Dedifferentiated amniotic fluid mesenchymal stem cell (primary cell): ENCODE results near the gene CCDC28B.
A peak's percentile ranks its signal among the peaks of the same experiment; 100 is the strongest.
"Not testable (repeated sequence)": the region's sequence is repeated elsewhere in the genome, so short reads cannot be mapped to it uniquely, and the experiment has no call there.

Experiments
- DNase-seq: peaks from one replicate; pipeline ENCODE4 v3.0.0-alpha.2; 2016; ENCODE audit errors: extremely low spot score

CCDC28B gene

DNA sequence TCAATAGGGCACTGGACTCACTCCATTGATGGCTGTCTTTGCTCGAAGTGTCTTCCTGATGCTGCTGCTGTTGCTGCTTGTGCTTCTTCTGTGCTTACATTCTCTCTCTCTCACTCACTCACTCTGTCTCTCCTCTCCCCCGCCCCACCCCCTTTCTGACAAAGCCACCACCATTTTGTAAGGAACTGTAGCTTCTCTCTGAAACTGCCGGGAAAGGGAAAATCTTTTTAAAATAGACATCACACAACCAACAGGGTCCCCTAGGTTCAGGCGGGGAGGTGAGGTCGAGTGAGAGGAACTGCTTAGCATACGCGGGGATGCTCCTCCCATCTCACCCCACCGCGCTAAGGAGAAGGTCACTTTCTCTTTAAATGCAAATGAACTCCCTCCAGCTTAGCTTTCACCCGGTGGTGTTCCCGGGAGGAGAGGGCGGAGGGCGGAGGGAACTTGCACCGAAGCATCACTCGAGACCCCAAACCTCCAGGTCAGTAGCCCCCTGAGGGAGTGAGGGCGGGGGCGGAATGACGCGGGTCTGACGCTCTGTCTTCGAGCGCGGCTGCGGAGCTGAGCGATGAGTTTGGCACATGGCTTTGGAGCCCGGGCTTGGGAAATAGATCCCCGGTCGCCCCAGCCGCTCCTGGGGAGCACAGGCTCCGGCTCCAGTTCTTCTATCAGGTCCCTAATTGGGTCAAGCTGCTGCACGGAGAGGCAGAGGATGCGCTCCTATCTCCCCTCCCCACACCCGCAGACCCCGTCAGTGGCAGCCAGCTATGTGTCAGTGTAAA, at the start of gene CCDC28B:
Gene CCDC28B, plus strand, starts transcription at position 370 of the 785 bp plus-strand sequence. CDS start 1,341 bp downstream, outside the sequence.
- peak; percentile 58 for DNase-seq

DNA sequence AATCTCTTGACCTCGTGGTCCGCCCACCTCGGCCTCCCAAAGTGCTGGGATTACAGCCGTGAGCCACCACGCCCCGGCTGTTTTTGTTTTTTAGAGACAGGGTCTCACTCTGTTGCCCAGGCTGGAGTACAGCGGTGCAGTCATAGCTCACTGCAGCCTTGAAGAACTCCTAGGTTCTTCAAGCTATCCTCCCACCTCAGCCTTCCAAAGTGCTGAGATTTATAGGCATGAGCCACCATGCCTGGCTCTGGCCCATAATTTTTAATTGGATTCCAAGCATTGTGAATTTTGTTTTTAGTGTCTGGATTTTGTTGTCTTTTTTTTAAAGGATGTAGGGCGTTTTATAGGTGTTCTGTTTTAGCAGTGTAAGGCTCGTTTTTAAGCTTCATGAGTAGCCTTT, 49.5 kb upstream of the CCDC28B start:
- no peak for DNase-seq

DNA sequence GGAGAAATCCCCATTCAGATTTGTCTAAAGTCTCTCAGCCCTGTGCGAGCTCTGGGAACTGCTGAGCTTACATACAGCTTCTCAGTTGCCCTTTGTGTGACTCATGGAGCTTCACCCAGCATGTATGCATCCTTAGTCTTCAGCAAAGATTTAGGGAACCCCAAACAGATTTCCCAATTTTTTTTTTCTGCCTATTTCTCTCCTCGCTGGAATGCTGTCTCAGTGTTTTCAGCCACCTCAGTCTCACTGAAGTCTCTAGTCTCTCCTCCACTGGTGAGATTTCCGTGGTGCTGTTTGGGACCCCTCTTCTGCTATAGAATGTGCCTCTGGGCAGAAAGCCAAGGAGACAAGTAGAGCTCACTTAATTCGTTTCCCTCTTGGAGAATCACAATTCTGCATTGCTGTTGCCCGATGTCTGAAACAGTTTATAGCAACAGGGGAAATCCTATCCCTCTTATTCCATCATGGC, 49.0 kb upstream of the CCDC28B start:
- DNase-seq, result peak; percentile 56

DNA sequence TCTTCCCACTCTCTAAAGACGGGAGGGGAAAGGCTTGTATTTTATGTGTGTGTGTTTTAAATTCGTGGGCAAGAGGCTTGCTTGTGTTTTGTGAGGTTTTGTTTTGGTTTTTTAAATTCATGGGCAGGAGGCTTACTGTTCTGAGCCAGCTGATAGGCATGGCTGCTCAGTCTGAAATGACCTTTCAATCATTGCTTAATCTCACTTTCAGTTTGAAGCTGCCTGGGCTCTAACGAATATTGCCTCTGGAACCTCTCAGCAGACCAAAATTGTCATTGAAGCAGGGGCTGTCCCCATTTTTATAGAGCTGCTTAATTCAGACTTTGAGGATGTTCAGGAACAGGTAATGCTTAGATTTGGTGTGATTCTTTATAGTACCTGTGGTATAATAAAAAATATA, 41.2 kb upstream of the CCDC28B start:
- DNase-seq, result no peak

DNA sequence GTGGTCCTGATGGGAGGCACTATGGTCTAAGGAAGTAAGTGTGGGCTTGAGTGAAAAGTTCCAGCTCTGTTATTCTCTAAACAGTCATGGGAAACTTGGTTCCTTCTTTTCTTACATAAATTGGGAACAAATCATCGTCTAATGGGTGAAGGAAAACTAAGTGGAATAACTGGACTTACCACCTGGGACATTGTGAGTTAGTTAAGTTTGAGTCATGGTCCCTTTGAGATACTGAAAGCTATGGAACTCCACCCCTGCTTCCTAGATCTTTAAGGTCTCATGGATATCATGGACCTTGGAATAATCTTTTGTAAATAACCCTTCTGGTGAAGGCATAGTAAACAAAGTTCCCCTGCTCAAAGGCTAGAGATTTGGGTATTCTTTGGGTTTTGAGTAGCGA, 37.0 kb upstream of the CCDC28B start:
- no peak for DNase-seq

DNA sequence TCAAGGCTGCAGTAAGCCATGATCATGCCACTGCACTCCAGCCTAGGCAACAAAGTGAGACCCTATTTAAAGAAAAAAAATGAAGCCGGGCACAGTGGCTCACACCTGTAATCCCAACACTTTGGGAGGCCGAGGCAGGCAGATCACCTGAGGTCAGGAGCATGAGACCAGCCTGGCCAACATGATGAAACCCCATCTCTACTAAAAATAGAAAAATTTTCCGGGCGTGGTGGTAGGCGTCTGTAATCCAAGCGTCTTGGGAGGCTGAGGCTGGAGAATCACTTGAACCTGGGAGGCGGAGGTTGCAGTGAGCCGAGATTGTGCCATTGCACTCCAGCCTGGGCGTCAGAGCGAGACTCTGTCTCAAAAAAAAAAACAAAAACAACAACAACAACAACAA, 34.8 kb upstream of the CCDC28B start:
- DNase-seq, result not testable (repeated sequence)

DNA sequence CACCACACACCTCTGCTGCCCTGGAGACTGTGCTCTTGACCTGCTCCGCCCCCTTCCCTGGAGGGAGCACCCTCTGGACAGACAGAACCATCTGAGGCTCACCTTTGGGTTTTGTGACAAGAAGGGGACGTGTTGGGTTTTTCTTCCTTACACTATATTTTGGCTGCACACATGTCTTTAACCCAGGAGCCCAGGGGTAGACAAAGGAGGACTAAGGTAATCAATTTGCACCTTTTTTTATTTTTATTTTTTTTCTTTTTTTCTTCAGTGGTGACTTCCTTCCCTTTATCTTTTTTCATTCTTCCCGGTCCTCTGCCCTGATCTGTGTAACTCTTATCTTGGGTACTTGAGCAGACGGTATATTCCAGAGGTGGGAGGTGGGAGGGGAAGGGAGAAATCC, 29.4 kb upstream of the CCDC28B start:
- DNase-seq, result no peak

DNA sequence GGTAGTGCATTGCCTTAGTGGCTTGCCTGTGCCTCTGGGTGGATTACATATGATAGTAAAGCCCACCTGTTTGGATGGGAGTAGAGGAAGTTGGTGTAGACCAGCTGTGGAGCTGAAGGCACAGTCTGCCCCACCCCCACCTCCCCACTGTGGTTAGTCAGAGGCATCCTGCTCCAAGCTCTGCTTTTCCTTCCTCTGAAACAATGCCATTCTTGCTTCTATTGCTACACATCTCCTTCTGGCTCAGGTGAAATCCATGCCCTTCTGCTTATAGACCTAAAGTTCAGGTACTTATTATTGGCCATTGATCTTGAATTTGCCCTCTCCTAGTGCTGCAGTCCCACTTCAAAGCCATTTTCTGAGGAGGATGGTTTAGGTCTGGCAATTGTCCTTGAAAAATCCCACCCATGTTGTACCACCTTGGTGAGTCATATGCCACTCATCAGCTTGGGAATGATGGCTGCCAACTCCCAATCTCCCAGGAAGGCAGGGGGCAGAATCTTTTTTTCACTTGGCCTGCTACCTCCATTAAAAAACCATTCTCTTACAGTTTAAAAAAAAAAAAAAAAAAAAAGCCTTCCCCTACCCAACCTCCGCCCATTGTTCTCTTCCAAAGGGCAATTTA, 27.7 kb upstream of the CCDC28B start:
- DNase-seq, result no peak

DNA sequence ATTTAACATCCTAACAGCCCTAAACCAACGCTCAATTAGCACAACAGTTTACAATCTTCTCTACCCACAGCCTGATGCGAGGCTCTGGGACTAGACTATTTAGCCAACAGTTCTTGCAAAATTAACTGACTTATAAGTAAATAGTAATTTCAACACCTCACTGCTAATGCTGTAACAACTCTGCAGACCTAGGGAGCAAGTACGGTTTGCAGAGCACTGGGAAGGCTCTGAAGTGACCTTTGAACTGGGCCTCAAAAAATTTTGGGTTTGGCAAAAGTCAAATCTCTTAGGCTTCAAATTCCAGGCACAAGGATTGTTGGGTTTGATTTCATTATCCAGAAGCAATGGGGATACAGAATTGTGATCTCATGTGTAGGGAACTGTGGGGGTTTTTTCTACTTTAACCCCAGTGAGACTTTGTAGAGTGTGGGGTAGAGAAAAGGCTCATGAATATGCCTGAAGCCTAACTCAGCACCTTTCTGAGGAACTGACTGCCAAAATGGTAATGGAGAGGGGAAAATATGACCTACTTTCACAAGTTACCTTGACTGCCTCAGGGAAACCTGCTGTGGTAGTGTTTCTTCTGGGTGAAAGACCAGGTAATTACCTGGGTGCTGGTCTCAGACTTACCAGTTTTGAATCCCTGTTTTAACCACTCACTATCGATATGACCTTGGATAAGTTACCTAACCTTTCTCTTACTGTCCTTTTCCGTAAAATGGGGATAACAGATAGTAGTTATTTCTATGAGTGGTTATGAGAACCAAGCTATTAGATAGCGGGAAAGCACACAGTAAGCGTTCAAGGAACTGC, 21.8 kb upstream of the CCDC28B start:
- DNase-seq, result no peak

DNA sequence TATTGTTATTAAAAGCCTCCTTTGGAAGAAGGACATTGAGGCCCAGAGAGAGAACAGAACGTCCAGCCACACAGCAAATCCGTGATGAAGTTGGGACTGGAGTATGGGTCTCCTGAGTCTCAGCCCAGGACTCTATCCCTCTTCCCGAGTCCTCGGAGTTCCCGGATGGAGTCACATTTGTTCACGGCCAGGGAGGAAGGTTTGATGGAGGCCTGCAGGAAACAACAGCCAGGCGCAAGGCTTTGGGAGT, 21.3 kb upstream of the CCDC28B start:
- no peak for DNase-seq

DNA sequence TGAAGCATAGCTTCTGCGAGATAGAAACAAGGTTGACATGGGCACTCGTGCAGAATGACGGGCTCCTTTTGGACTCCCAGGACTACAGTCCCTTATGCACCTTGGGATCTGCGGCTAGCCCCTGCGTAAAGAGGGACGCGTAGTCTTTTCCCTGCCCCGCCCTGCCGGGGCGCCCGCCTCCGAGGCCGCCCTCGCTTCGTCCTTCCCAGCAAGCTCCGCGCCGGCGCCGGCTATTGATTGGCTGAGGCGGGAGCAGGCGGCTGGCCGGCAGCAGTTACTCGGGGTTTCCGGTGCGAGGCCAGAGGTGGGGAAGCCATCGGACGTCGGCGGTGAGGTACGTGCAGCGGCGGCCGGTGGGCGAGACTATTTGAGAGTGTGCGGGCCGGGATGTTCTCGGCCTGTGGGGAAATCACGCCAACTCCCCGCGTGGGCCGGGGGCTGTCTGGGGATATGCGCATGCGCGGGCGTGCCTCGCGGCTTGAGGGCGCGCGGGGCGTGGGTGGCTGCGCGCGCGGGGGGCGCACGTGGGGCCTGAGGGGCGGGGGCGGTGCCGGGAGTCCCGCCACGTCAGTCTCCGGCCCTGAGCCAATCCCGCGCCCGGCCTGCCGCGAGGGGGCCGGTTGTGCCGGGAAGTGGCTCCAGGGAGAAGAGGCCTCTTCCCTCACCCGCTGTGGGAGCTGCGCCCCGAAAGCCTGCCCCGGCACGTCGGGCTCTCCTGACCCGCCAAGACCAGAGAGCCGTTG, 20.8 kb upstream of the CCDC28B start, which contains the start of gene TXLNA:
Gene TXLNA, plus strand, starts transcription at position 233 of the 743 bp plus-strand sequence. CDS start 671 bp downstream, outside the sequence.
- DNase-seq, result peak; percentile 88

DNA sequence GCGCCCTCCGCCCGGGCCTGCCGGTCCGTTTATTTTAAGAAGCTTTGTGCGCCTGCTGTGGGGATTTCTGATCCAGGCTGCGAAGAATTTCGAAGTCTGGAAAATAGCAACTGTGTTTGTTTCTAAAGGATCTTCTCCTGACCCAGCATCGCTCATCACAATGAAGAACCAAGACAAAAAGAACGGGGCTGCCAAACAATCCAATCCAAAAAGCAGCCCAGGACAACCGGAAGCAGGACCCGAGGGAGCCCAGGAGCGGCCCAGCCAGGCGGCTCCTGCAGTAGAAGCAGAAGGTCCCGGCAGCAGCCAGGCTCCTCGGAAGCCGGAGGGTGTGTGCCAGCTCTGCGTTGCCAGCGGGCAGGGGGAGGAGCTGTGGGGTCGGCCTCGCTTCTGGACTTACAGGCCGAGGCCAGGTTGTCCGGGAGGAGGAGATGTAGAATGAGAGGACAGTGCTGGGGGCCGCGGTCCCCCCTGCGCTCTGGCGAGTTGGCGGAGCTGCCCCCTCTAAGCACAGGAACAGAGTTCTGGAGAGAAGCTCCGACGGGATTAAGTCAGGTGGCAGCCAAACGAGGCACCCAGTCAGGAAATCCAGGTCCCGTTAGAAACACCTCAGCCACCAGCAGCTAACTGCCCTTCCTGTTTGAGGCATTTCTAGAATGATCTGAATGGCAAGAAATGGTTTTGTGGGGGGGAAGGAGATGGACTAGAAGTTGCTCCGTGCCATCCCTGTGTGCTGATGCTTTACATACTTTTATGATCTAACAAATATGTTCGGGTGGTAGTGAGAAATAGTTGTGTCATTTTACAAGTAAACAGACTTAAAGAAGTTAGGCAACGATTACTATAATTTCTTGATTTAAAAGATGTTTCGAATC, 20.0 kb upstream of the CCDC28B start:
- peak; percentile 68 for DNase-seq

DNA sequence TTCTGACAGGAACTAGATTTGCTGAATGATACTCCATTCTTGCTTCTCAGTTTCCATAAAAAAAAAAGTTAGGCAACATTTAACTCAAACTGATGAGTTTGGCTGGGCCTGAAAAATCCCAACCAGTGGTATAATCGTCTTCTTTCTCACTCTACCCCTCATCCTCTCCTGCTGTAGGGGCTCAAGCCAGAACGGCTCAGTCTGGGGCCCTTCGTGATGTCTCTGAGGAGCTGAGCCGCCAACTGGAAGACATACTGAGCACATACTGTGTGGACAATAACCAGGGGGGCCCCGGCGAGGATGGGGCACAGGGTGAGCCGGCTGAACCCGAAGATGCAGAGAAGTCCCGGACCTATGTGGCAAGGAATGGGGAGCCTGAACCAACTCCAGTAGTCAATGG, 19.3 kb upstream of the CCDC28B start:
- no peak for DNase-seq

DNA sequence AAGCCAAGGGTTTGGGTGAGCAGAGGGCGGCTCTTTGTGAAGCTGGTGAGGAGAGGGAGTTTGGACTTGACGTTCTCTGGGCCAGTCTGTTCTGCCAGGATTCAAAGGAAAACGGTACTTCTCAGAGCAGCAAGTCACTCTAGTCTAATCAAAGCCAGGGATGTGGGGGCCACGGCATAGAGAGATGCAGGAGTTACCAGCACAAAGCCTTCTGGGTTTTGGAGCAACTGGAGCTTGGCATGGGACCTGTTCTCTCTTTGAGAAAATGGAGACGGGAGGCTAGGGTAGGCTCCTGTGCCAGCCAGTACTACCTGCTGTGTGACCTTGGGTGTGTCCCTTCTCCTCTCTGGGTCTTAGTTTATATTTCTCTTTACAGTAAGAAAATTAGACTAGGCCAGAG, 18.8 kb upstream of the CCDC28B start:
- DNase-seq, result no peak

DNA sequence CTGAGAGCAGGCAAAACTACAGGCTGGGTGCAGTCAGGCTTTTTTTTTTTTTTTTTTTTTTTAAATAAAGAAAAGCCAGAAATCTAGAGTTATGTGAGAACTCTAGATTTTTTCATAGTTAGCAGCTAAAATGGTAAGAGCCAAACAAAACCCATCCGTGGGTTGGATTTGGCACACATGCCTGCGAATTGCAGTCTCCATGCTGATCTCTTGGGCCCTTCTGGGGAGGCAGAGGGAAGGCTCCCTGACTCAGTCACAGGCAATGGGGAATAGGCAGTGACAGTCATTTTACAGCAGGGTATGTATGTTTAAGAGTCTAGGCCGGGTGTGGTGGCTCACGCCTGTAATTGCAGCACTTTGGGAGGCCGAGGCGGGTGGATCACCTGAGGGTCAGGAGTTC, 18.3 kb upstream of the CCDC28B start:
- no peak for DNase-seq

DNA sequence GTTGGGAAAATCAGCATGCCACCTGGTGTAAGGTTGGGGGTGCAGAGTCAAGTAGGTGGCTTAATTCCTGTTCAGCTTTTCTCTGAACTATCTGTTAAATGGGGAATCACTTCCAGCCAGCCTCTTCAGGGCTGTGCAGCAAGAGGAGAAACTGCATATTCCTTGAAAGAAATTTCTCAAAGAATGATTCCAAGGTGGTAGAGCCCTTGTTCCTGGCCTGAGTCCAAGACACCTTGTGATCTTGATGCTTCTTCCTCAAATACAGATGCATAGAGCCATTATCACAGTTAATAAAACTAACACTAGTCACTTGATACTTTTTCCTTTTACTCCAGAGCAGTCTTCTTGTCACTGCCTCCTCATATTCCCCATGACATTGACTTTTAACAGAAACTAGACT, 15.7 kb upstream of the CCDC28B start:
- DNase-seq, result no peak

DNA sequence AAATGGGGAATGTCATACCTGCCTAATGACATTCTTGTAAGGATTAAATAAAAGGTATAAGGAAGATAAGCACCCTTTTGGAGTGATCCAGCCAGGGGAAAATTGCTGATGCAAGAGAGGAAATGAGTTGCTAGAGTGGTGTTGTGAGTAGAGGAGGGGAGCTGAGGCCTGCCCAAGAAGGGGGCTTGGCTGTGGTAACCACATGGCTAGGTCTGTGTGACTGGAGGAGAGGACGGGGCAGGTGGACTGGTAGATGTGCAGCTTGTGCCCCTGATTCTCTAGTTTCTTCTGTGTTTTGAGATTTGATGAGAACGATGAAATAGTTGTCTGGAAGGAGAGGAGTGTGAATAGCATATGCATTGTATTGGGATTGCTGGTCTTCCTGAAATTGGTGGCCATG, 14.3 kb upstream of the CCDC28B start:
- DNase-seq, result no peak

DNA sequence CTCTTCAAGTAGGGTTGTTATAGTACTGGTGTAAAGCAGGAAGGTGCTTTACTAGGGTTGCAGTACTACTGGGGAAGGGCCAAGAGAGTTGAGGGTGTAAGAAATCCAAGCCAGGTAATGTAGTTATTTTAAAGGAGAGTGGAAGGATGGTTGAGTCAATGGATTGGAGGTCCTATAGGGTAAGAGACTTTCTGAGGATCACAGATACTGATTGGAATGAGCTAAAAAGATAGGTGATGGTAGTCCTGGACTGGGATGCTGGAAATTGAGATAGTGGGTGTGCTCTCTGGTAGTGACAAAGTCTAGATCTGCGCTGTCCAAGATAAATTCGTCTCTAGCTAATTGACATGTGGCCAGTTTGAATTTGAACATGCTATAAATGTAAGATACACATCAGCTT, 13.9 kb upstream of the CCDC28B start:
- no peak for DNase-seq

DNA sequence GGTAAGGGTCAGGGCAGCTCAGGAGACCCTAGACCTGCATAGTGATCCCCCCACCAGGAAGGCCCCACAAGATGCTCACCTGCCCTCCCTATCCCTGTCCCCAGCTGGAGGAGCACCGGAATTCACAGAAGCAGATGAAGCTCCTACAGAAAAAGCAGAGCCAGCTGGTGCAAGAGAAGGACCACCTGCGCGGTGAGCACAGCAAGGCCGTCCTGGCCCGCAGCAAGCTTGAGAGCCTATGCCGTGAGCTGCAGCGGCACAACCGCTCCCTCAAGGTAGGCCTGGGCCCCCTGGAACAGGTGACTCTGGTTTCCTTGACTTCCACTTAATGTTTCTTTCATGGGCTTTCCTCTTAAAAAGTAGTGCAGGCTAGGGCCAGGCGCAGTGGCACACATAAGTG, 12.5 kb upstream of the CCDC28B start:
- DNase-seq, result no peak

DNA sequence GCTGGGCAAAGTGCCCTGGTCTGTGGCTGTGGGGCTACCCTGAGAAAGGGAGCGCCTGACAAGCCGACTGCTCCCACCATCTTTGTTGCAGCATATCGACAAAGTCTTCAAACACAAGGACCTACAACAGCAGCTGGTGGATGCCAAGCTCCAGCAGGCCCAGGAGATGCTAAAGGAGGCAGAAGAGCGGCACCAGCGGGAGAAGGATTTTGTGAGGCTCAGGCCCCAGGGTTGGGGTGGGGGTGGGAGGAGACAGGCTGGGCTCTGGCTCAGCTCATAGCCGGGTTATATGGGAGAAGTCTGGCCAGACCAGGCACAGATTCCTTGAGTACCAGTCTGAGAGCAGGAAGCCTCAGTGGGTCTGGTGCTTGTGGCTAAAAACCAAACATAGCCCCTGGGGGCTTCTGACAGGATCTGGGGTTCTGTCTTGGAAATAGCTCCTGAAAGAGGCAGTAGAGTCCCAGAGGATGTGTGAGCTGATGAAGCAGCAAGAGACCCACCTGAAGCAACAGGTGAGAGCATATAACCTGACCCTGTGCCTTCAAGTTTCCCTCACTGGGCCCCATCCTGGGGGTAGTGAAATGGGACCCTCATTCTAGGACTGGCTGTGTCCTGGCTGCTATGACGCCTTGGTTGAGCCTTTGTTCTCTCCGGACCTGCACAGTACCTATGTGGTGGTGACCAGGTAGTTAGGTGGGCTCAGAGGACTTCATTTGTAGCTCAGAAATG, 8.0 kb upstream of the CCDC28B start:
- DNase-seq, result no peak
